ENCODE data around the gene TMPO.

GRCh38 chr12:98471085-98471484 lies 44.3 kb upstream of the TMPO start:
- TF ChIP-seq, protein P1, sequence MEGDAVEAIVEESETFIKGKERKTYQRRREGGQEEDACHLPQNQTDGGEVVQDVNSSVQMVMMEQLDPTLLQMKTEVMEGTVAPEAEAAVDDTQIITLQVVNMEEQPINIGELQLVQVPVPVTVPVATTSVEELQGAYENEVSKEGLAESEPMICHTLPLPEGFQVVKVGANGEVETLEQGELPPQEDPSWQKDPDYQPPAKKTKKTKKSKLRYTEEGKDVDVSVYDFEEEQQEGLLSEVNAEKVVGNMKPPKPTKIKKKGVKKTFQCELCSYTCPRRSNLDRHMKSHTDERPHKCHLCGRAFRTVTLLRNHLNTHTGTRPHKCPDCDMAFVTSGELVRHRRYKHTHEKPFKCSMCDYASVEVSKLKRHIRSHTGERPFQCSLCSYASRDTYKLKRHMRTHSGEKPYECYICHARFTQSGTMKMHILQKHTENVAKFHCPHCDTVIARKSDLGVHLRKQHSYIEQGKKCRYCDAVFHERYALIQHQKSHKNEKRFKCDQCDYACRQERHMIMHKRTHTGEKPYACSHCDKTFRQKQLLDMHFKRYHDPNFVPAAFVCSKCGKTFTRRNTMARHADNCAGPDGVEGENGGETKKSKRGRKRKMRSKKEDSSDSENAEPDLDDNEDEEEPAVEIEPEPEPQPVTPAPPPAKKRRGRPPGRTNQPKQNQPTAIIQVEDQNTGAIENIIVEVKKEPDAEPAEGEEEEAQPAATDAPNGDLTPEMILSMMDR (IDR thresholded peaks at IDR 0.05) = no peak
- TF ChIP-seq POLR2AphosphoS5 (IDR thresholded peaks at IDR 0.05) = no peak
